Fibroblast of lung (primary cell): ENCODE measurements around the gene DNMBP. TPM values are rescaled to one million over a fixed set of nuclear protein-coding genes. Genes with fewer than 3 reads are reported as not detected.

Source experiments
- DNase-seq, 2 donors: peaks; one replicate each; pipeline versions ENCODE4 v3.0.0 to v3.0.0-alpha.2; 2010; ENCODE audit warnings: low read depth in 2 of 2
- H2AFZ ChIP-seq: 2 replicates; pipeline ENCODE4 v1.5.1; 2012; ENCODE audit warnings: low read length, control low read depth, inconsistent platforms
- H3K27ac ChIP-seq: 2 replicates; pipeline ENCODE4 v1.5.1; 2011; ENCODE audit warnings: low read length, control low read depth; ENCODE audit not compliant: insufficient read depth
- H3K27me3 ChIP-seq: 2 replicates; pipeline ENCODE4 v1.5.1; 2011; ENCODE audit warnings: mild to moderate bottlenecking, low read length; ENCODE audit not compliant: control insufficient read depth, insufficient read depth
- H3K36me3 ChIP-seq: 2 replicates; pipeline ENCODE4 v1.5.1; 2011; ENCODE audit warnings: low read length; ENCODE audit not compliant: control insufficient read depth, insufficient read depth
- H3K4me1 ChIP-seq: 2 replicates; pipeline ENCODE4 v1.5.1; 2011; ENCODE audit warnings: low read length; ENCODE audit not compliant: control insufficient read depth, insufficient read depth; ENCODE audit errors: extremely low read depth
- H3K4me2 ChIP-seq: 2 replicates; pipeline ENCODE4 v1.5.1; 2011; ENCODE audit warnings: low read length, control low read depth; ENCODE audit not compliant: insufficient read depth; ENCODE audit errors: extremely low read depth
- H3K4me3 ChIP-seq, 4 experiments: fragments of 200-600 bp in 1 of 4; sonication (generic) in 1 of 4; replicated peaks in 1 of 4; 2 replicates each; pipeline ENCODE4 v1.5.1; 2011 to 2016; ENCODE audit warnings: low read length in 4 of 4, low read depth in 3 of 4, mild to moderate bottlenecking in 3 of 4, control low read depth in 2 of 4, inconsistent platforms in 1 of 4, mixed read lengths in 1 of 4; ENCODE audit not compliant: insufficient read depth in 1 of 4; ENCODE audit errors: control extremely low read depth in 1 of 4
- H3K79me2 ChIP-seq: 2 replicates; pipeline ENCODE4 v1.5.1; 2012; ENCODE audit warnings: mild to moderate bottlenecking, low read length, inconsistent platforms; ENCODE audit not compliant: control insufficient read depth, insufficient read depth
- H3K9ac ChIP-seq: 2 replicates; pipeline ENCODE4 v1.5.1; 2011; ENCODE audit warnings: mild to moderate bottlenecking, low read length, control low read depth; ENCODE audit not compliant: insufficient read depth
- H3K9me3 ChIP-seq: 2 replicates; pipeline ENCODE4 v1.5.1; 2012; ENCODE audit warnings: low read depth, low read length; ENCODE audit not compliant: control insufficient read depth, insufficient read depth
- H4K20me1 ChIP-seq: 2 replicates; pipeline ENCODE4 v1.5.1; 2011; ENCODE audit warnings: low read length; ENCODE audit not compliant: control insufficient read depth, insufficient read depth; ENCODE audit errors: extremely low read depth
- CTCF ChIP-seq, 2 donors: IDR thresholded peaks in 1 of 2; conservative IDR thresholded peaks in 1 of 2; 1 replicate in 1 of 2; 2 replicates in 1 of 2; pipeline ENCODE4 v1.5.1; 2011 to 2012; ENCODE audit warnings: low read length in 2 of 2, control low read depth in 1 of 2, inconsistent platforms in 1 of 2, low read depth in 1 of 2, mild to moderate bottlenecking in 1 of 2
- EZH2 ChIP-seq: IDR thresholded peaks from 2 replicates; pipeline ENCODE4 v1.5.1; 2012; ENCODE audit warnings: low read length, control low read depth, mild to moderate bottlenecking; ENCODE audit errors: missing control alignments
- polyA plus RNA-seq, 2 donors: library from polyadenylated mRNA; depleted of rRNA in 1 of 2; stranded (reverse) in 1 of 2; unstranded in 1 of 2; fragments of >200 nt; gene quantifications; 2 replicates each; pipeline ENCODE4 v1.2.1, GENCODE V29; 2011 to 2012; ENCODE audit warnings: missing spikeins in 1 of 2
- total RNA-seq: library from RNA; depleted of rRNA; stranded (reverse); fragments of >200 nt; gene quantifications from 2 replicates; pipeline ENCODE4 v1.2.1, GENCODE V29; 2014

Gene DNMBP
- total and polyA plus RNA-seq, 2 donors (not counting 1 experiment from before 2014, with no cell fraction given) = 12.9 to 21.2 TPM

- H3K9me3 ChIP-seq = no peaks in the 10 kb centered on the region
- peaks cover 48% of the 10 kb centered on the region for H3K79me2 ChIP-seq
- no peak overlapping the region for H3K4me3 ChIP-seq
- H4K20me1 ChIP-seq = no peaks in the 10 kb centered on the region
- H2AFZ ChIP-seq = no peak overlapping the region
- peaks cover 2% of the 10 kb centered on the region for H3K4me1 ChIP-seq
- no peak for TF ChIP-seq CTCF (conservative IDR thresholded peaks at IDR 0.05 in 1 of 2, IDR thresholded peaks at IDR 0.05 in 1 of 2; ENCODE audit: low read depth in 1 of 2, low read length in 2 of 2)
- TF ChIP-seq EZH2 = no peak
- H3K36me3 ChIP-seq = peaks cover 1% of the 10 kb centered on the region
- H3K27ac ChIP-seq = no peak overlapping the region
- H3K27me3 ChIP-seq = no peaks in the 10 kb centered on the region
- DNase-seq = no peak
- H3K9ac ChIP-seq = no peak overlapping the region
- H3K4me2 ChIP-seq = no peak overlapping the region
These were observed 93.0 kb downstream of the DNMBP start for GRCh38 chr10:99916776-99917175.

- DNase-seq = no peak
- H3K4me2 ChIP-seq = no peak overlapping the region
- TF ChIP-seq EZH2 (no peak), CTCF (conservative IDR thresholded peaks at IDR 0.05 in 1 of 2, IDR thresholded peaks at IDR 0.05 in 1 of 2; ENCODE audit: low read depth in 1 of 2, low read length in 2 of 2) (no peak)
- H3K9ac ChIP-seq = no peak overlapping the region
- H3K4me3 ChIP-seq = no peak overlapping the region
- no peaks in the 10 kb centered on the region for H3K9me3 ChIP-seq
- H3K27me3 ChIP-seq = no peaks in the 10 kb centered on the region
- peaks cover 2% of the 10 kb centered on the region for H3K4me1 ChIP-seq
- H3K27ac ChIP-seq = no peak overlapping the region
- H2AFZ ChIP-seq = no peak overlapping the region
- H3K36me3 ChIP-seq = peaks cover 1% of the 10 kb centered on the region
- no peaks in the 10 kb centered on the region for H4K20me1 ChIP-seq
- peaks cover 41% of the 10 kb centered on the region for H3K79me2 ChIP-seq
These were observed 94.3 kb downstream of the DNMBP start for GRCh38 chr10:99915414-99915813.

GRCh38 chr10:99914236-99914635, 95.5 kb downstream of the DNMBP start:
- Histone ChIP-seq H3K4me2 (no peak overlapping the region), H3K9me3 (no peaks in the 10 kb centered on the region), H3K27ac (no peak overlapping the region), H3K27me3 (no peaks in the 10 kb centered on the region), H4K20me1 (no peaks in the 10 kb centered on the region), H2AFZ (no peak overlapping the region), H3K36me3 (peaks cover 1% of the 10 kb centered on the region), H3K79me2 (peaks cover 37% of the 10 kb centered on the region), H3K4me3 (no peak overlapping the region), H3K4me1 (peaks cover 2% of the 10 kb centered on the region), H3K9ac (no peak overlapping the region)
- TF ChIP-seq CTCF (conservative IDR thresholded peaks at IDR 0.05 in 1 of 2, IDR thresholded peaks at IDR 0.05 in 1 of 2; ENCODE audit: low read depth in 1 of 2, low read length in 2 of 2) = no peak
- no peak for TF ChIP-seq EZH2
- no peak for DNase-seq
